Activated CD4-positive, alpha-beta T cell treated with anti-CD3 and anti-CD28 coated beads, Interleukin-2, Interleukin-6, amounts not matched to agents 100 ng/mL and 50 ng/mL, durations not matched to agents 16 hours and 8 hours (primary cell): ENCODE measurements around the gene ATRAID.
A peak's percentile ranks its signal among the peaks of the same experiment; 100 is the strongest.
"Not testable (repeated sequence)": the region's sequence is repeated elsewhere in the genome, so short reads cannot be mapped to it uniquely, and the experiment has no call there.

Experiments
- DNase-seq: peaks from one replicate; pipeline ENCODE4 v3.0.0-alpha.2; 2020

The ATRAID gene

GRCh38 chr2:27194538-27195354 is 17.1 kb upstream of the ATRAID start:
- DNase-seq, result no peak

- DNase-seq, result not testable (repeated sequence)
These were observed 16.0 kb upstream of the ATRAID start for GRCh38 chr2:27195799-27196198.

GRCh38 chr2:27198068-27198467 is 13.8 kb upstream of the ATRAID start:
- DNase-seq, result not testable (repeated sequence)

GRCh38 chr2:27198627-27199026 is 13.2 kb upstream of the ATRAID start:
- DNase-seq, result no peak

GRCh38 chr2:27199241-27199640 is 12.6 kb upstream of the ATRAID start:
- DNase-seq, result no peak

GRCh38 chr2:27201675-27202074 is 10.2 kb upstream of the ATRAID start:
- DNase-seq, result no peak

GRCh38 chr2:27202854-27203253 is 9.0 kb upstream of the ATRAID start:
- DNase-seq, result no peak

- DNase-seq, result no peak
These were observed 8.1 kb upstream of the ATRAID start for GRCh38 chr2:27203741-27204140.

- no peak for DNase-seq
These were observed 7.3 kb upstream of the ATRAID start for GRCh38 chr2:27204566-27204965.

- no peak for DNase-seq
These were observed 6.6 kb upstream of the ATRAID start for GRCh38 chr2:27205206-27205605.

- no peak for DNase-seq
These were observed 5.5 kb upstream of the ATRAID start for GRCh38 chr2:27206346-27206745.

GRCh38 chr2:27208486-27209050 is 3.3 kb upstream of the ATRAID start:
- DNase-seq, result no peak

GRCh38 chr2:27209621-27210401 is 2.0 kb upstream of the ATRAID start:
- DNase-seq, result no peak

GRCh38 chr2:27211241-27211942 is 449 bp upstream of the ATRAID start:
- no peak for DNase-seq

GRCh38 chr2:27212626-27213471 is 1.0 kb downstream of the ATRAID start:
- peak; percentile 51 for DNase-seq

GRCh38 chr2:27214941-27215340 is 3.1 kb downstream of the ATRAID start:
- DNase-seq, result no peak

GRCh38 chr2:27216416-27217137 is 4.7 kb downstream of the ATRAID start:
- DNase-seq, result no peak

- DNase-seq, result peak; percentile 94
These were observed 5.6 kb downstream of the ATRAID start, which contains the start of gene CAD for GRCh38 chr2:27217173-27218121. Gene CAD (plus strand): TSS chr2:27217369. CDS start chr2:27217552, 183 bp downstream.

- DNase-seq, result no peak
These were observed 6.8 kb downstream of the ATRAID start for GRCh38 chr2:27218614-27219013.

GRCh38 chr2:27219091-27219490 is 7.2 kb downstream of the ATRAID start:
- no peak for DNase-seq
